Loucy (cell line): Measurements from ENCODE around the gene SCN7A.

Experiments used
- EZH2phosphoT487 ChIP-seq: fragments of 200-600 bp; IDR thresholded peaks from 2 replicates; pipeline ENCODE4 v1.6.1; 2018; ENCODE audit warnings: antibody characterized with exemption, mild to moderate bottlenecking, moderate library complexity, borderline replicate concordance
- TF ChIP-seq, protein P1 (sequence below): fragments of 200-600 bp; sonication (generic); conservative IDR thresholded peaks from 2 replicates; pipeline ENCODE4 v1.5.1; 2014; ENCODE audit warnings: mild to moderate bottlenecking, antibody characterized with exemption, low read length

DNA sequence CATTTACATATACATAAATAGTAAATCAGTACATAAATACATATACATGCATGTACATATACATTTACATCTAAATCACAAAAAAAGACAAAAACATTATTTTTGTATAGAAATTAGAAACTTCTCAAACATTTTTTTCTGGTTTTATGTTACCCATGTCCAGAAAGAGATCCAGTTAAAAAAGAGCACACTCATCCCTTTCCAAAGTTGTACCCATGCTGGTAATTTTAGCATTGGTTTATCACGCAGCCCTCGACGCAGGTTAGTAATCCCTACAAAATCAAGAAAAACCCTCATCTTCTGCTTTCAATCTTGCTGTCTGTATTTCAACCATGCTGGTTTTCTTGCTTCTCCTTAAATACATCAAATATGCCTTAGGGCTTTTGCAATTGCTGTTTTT is 128.8 kb downstream of the SCN7A start:
- TF ChIP-seq, protein P1, sequence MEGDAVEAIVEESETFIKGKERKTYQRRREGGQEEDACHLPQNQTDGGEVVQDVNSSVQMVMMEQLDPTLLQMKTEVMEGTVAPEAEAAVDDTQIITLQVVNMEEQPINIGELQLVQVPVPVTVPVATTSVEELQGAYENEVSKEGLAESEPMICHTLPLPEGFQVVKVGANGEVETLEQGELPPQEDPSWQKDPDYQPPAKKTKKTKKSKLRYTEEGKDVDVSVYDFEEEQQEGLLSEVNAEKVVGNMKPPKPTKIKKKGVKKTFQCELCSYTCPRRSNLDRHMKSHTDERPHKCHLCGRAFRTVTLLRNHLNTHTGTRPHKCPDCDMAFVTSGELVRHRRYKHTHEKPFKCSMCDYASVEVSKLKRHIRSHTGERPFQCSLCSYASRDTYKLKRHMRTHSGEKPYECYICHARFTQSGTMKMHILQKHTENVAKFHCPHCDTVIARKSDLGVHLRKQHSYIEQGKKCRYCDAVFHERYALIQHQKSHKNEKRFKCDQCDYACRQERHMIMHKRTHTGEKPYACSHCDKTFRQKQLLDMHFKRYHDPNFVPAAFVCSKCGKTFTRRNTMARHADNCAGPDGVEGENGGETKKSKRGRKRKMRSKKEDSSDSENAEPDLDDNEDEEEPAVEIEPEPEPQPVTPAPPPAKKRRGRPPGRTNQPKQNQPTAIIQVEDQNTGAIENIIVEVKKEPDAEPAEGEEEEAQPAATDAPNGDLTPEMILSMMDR = no peak
- TF ChIP-seq EZH2phosphoT487 = no peak
